ENCODE data around the gene SPG21. TPM values are rescaled to one million over a fixed set of nuclear protein-coding genes. Genes with fewer than 3 reads are reported as not detected.

Gene SPG21
- total RNA-seq, 1 experiment from 2014 or later = 66.6 TPM

DNA sequence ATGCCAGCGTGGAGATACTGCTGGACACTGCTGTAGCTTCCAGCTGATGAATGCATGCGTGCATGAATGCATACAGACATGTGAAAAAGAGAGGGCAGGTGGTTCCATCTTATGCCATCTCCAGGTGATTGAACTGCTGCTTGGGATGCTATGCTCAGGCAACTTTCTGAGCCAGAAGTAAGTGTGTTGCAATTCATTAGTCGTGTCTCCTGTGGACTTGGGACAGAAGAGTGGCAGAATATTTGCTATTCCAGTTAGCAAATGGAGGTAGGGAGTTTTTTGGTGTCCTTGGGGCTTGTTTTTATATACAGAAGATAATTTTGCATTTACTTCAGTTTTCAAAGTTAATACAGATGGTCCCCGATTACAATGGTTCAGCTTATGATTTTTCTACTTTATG, 44.8 kb downstream of the SPG21 start:
- H3K27ac Mint-ChIP-seq = no peak overlapping the region
- TF ChIP-seq, protein P1, sequence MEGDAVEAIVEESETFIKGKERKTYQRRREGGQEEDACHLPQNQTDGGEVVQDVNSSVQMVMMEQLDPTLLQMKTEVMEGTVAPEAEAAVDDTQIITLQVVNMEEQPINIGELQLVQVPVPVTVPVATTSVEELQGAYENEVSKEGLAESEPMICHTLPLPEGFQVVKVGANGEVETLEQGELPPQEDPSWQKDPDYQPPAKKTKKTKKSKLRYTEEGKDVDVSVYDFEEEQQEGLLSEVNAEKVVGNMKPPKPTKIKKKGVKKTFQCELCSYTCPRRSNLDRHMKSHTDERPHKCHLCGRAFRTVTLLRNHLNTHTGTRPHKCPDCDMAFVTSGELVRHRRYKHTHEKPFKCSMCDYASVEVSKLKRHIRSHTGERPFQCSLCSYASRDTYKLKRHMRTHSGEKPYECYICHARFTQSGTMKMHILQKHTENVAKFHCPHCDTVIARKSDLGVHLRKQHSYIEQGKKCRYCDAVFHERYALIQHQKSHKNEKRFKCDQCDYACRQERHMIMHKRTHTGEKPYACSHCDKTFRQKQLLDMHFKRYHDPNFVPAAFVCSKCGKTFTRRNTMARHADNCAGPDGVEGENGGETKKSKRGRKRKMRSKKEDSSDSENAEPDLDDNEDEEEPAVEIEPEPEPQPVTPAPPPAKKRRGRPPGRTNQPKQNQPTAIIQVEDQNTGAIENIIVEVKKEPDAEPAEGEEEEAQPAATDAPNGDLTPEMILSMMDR (conservative IDR thresholded peaks at IDR 0.05) = no peak
- no peak overlapping the region for H3K4ac ChIP-seq (ENCODE audit: low read depth, low read length)
- no peaks in the 10 kb centered on the region for H3K9me3 Mint-ChIP-seq
- H3K4me3 Mint-ChIP-seq = no peak overlapping the region
- H3K79me2 ChIP-seq (ENCODE audit: insufficient read depth, low read length) = no peaks in the 10 kb centered on the region
- no peak overlapping the region for H3K14ac ChIP-seq (ENCODE audit: insufficient read depth, low read length)
- H2BK5ac ChIP-seq (ENCODE audit: insufficient read length, low read length) = no peak overlapping the region
- H3K4me2 ChIP-seq (ENCODE audit: insufficient read depth, insufficient read length, low read length) = no peak overlapping the region
- no peak overlapping the region for H2BK120ac ChIP-seq (ENCODE audit: low read depth, low read length, poor library complexity, severe bottlenecking)
- H3K18ac ChIP-seq (ENCODE audit: insufficient read length, low read depth, low read length) = no peak overlapping the region
- no CpG with 5 or more reads among the region's 4 CpGs for WGBS (ENCODE audit: extremely low coverage, insufficient read length, low lambda C conversion rate)
- no peak overlapping the region for H4K91ac ChIP-seq (ENCODE audit: insufficient read length, low read depth, low read length)
- no peak overlapping the region for H2BK12ac ChIP-seq (ENCODE audit: insufficient read length, low read depth, low read length)
- no peak overlapping the region for H2BK20ac ChIP-seq (ENCODE audit: low read depth, low read length, poor library complexity, severe bottlenecking)
- H3K4me1 ChIP-seq (ENCODE audit: insufficient read depth, low read length) = no peaks in the 10 kb centered on the region
- no peaks in the 10 kb centered on the region for H4K20me1 ChIP-seq (ENCODE audit: control insufficient read depth, insufficient read depth, insufficient read length)
- H3K56ac ChIP-seq (ENCODE audit: insufficient read length, low read depth, low read length) = no peak overlapping the region
- peaks cover 3 to 5% of the 10 kb centered on the region in 2 experiments; a peak in 2 of 4 replicates for H3K4me1 Mint-ChIP-seq
- H4K8ac ChIP-seq (replicated peaks; ENCODE audit: insufficient read length, low read depth, low read length) = no peak overlapping the region
- H4K5ac ChIP-seq (ENCODE audit: insufficient read length, low read depth, low read length) = no peak overlapping the region
- no peak overlapping the region for H3K23ac ChIP-seq (ENCODE audit: insufficient read length, low read depth, low read length)
- no peak overlapping the region for H2AFZ ChIP-seq (ENCODE audit: low read length)
- H3K27me3 ChIP-seq (ENCODE audit: insufficient read depth, low read length) = no peaks in the 10 kb centered on the region
- H2AK5ac ChIP-seq (ENCODE audit: insufficient read length, low read length) = no peak overlapping the region
- no peak overlapping the region for H3K9ac ChIP-seq (ENCODE audit: extremely low read depth, insufficient read length, low read length)
- H3K23me2 ChIP-seq (ENCODE audit: insufficient read length, low read depth, low read length, poor library complexity, severe bottlenecking) = peaks cover 5% of the 10 kb centered on the region
- H3K27me3 Mint-ChIP-seq (ENCODE audit: low read depth) = no peaks in the 10 kb centered on the region
- H3K27ac ChIP-seq (ENCODE audit: insufficient read length, low read depth, low read length) = no peak overlapping the region
- peaks cover under 1 to 2% (median 2%) of the 10 kb centered on the region in 3 experiments; a peak in 3 of 7 replicates for H3K36me3 Mint-ChIP-seq (ENCODE audit: insufficient read depth in 1 of 3, low read depth in 3 of 3)
- H3T11ph ChIP-seq (ENCODE audit: low read length) = no peak overlapping the region
- H3K79me1 ChIP-seq (ENCODE audit: insufficient read depth, low read depth, low read length, poor library complexity, severe bottlenecking) = no peaks in the 10 kb centered on the region
- no peak for DNase-seq
- H2BK15ac ChIP-seq (ENCODE audit: low read depth, low read length) = no peak overlapping the region
- H3K9me3 ChIP-seq (ENCODE audit: control insufficient read depth, low read depth, low read length) = no peaks in the 10 kb centered on the region
